GM21528 (cell line): ENCODE data around the gene RAB43.

Experiments
- ATAC-seq: cut with Tn5 transposase; IDR thresholded peaks from one replicate; pipeline ENCODE4 v1.9.1; 2021; ENCODE audit warnings: mild to moderate bottlenecking, moderate library complexity; ENCODE audit not compliant: unreplicated experiment, low FRiP score

Gene RAB43

DNA sequence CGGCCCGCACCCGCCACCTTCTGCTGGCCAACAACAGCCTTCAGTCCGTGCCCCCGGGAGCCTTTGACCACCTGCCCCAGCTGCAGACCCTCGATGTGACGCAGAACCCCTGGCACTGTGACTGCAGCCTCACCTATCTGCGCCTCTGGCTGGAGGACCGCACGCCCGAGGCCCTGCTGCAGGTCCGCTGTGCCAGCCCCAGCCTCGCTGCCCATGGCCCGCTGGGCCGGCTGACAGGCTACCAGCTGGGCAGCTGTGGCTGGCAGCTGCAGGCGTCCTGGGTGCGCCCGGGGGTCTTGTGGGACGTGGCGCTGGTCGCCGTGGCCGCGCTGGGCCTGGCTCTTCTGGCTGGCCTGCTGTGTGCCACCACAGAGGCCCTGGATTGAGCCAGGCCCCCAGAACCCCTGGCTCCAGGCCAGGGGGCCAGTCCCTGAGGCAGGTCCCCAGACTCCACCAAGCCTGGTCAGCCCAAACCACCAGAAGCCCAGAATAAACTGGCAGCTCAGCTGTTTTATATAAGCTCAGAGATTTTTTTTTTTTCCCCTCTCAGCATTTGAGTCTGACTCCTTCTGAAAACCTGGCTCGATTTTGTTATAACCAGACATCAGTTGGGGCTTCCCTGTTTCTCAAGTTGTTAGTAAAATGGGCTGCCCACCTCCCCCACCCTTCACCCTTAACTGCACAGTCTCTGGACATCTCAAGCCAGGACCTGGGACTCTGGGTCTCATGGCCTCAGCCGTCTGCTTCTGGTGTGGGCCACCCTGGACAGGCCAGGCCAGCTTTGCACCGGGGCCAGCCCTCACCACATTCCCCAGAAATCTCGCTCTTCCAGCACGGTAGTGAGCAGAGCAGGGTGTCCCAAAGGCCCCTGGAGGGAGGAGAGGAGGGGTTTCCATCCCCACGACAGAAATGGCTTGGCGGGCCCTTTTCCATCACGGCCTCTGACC lies 59.4 kb downstream of the RAB43 start:
- ATAC-seq, result no peak

DNA sequence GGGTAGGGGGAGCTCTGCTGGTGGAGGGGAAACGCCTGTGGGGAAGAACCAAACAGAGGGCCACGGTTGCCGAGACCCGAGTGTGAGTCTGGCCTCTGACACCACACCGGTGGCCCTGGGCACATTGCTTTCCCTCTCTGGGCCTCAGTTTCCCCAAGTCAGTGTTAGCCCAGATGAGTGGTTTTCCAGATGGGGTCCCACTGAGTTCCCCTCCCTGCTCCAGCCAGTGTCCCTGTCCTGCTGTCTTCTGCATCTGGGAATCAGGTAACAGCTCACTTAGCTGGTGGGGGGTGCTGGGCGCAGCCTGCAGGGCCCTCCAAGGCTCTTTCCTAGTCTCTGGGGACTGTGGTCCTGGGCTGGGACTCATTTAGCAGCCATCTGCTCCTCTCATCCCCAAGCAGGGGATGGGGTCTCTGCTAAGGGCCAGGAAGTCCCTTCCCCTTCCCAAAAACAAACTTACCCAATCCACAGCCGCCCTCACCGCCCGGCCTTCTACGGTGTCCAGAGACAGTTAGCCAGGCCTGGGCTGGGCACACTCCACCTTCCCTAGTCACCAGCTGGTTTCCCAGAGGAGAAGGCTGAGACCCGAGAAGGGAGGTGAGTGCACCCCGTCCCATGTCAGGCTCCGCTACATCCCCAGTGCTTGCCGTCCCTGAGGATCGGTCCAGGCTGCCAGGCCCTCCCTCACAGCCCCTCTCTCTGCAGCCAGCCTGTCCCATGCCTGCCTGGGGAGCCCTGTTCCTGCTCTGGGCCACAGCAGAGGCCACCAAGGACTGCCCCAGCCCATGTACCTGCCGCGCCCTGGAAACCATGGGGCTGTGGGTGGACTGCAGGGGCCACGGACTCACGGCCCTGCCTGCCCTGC lies 60.3 kb downstream of the RAB43 start:
- no peak for ATAC-seq

DNA sequence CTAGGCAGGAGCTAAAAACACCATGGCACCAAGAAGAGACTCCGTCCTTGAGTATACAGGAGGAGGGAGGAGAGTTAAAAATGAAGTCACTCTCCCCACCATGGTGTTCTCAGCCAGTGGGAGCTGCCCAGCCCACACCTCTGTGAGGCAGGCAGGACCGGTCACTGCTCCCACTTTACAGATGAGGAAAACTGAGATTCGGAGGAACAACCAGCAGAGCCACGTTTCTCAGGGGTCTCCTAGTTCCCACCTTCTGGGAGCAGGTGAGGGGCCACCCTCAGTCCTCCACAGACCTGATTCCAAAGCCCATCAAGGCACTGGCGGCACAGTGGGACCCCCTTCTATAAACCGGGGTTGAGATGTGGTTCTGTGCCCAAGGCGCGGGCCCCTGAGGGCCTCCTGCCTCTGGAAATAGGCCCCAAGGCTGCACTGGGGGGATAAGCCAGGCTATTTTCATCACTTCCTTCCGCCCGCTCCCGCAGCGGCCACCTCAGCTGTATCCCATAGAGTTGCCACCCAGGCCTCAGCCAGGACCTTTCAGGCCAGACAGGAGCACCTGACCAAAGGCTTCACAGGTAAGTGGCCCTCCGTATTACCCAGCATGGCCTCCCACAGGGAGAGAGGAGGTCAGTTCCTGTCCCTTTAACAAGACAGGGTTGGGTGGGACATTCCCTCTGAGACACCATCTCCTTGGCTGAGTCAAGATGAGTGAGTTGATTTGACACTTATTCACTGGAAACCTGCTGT lies 61.2 kb downstream of the RAB43 start, which contains the start of gene GP9:
TSS of gene GP9 (plus strand) at position 504 of the 747 bp plus-strand sequence. CDS start 961 bp downstream, outside the sequence.
- ATAC-seq, result no peak

DNA sequence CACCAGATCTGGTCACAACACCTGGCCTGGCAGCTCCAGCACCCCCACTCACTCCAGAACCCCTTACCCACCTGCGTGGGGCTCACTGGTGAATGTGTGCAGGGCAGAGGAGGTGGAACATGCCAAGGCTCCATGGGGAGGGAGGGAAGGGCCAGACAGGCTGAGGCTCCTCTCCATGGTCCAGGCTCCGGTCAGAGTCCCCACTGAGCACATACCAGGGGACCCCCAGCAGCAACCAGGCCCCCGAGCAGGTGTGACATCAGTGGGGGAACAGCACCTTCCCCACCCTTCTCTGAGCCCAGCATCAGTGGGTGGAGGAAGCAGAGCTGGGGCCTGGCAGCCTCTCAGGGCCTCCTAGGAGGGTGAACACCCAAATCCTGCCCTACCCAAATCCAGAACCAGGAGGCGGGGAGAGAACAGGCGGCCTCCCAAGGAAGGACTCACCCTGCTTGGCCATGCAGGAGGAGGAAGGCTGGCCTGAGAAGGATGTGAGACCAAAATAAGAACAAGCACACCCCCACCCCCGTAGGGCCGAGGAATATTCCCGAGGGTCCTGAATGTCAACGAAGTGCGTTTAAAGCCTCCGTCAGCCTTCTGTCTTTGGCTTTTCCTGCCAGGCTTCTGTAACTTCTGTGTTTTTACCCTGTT lies 62.2 kb downstream of the RAB43 start:
- no peak for ATAC-seq

DNA sequence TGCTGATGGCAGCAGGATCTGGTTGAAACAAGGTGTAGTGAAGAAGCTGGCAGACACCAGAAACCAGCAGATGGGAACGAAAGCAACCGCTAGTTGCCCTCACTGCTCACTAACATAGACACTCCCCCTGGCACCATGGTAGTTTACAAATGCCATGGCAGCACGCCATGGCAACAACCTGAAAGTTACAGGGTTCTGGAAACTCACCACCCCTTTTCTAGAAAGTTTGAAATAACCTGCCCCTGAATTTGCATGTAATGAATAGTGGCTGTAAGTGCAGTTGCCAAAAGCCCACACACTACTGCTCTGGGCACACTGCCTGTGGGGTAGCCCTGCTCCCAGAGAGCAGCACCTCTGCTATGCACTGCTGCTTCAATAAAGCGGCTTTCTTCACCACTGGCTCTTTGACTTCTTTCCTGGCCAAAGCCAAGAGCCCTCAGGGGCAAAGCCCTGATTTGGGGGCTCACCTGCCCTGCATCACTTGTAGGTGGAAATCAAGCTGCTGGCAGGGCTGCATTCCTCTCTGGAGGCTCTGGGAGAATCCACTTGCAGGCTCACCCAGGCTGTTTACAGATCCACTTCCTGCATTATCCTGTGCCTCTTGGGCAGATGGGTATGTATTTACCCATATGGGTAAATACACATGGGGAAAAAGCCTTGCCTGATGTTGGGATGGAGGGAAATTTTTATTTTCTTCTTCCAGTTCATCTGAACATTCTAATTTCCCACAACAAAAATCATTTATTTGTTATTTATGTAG lies 63.0 kb downstream of the RAB43 start:
- no peak for ATAC-seq

DNA sequence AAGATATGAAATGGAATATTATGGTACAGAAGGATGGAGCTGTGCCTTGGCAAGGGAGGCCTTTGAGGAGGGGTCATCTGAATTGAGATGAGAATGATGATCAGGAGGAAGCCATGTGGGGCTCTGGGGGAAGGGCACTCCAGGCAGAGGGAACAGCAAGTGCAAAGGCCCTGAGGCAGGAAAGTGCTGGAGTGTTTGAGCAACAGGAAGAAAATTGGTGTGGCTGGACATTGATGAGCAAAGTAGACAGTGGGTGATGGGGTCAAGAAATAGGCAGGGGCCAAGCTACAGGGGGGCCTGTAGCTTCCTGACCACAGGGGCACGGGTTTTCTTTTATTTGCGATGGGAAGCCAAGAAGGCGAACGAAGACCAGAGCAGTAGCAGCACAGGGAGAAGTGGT lies 64.4 kb downstream of the RAB43 start:
- no peak for ATAC-seq

DNA sequence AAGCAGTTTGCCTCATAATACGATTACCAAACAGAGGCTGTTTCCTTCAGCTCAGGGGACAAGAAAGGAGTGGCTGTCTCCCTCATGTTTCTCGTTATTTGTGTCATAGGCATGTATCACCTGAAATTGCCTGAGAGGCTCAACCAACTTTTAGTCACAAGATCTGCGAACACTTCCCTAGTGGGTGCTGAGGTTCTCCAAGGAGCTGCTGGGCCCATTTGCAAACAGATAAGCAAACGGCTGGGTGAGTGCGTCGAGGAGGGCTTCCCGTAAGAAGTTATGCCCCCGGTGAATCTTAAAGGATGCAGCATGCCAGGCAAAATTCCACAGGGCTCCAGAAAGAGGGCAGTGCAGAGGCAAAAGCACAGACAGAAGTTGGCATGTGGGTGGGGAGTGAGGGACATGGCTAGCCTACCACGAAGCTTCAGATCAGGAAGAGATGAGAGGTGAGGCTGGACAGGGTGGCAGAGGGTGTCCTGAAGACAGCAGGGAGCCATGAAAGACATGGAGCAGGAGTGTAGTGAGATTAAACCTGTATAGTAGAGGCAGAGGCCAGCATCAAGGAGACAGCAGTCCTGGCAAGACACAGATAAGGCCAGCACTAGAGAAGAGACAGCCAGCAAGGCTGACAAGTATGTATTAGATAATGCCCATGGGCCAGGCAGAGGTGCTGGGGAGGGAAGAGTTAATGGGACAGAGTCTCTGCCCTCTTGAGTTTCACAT lies 65.0 kb downstream of the RAB43 start:
- ATAC-seq, result no peak

DNA sequence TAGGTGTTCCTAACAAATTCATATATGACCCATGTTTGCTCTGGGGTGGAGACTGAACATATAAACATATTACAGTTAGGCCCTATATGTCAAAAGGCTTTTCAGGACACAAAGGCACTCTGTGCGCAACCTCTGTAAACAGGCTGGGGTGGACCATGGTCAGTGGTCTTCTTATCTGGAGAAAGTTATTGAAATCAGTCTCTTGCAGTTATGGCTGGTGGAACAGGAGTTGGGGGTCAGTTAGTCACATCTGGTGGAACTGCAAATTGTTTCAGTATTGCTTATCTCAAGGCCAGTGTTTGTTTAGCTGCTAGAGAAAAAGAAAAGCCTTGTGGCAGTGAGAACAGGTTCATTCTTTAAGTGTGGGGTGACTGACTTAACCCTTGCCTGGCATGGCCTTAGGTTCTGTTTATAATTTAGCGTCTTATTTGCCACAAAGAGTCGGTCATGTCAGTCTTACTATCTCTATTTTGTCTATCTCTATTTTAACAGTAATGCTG lies 66.9 kb downstream of the RAB43 start:
- ATAC-seq, result no peak

DNA sequence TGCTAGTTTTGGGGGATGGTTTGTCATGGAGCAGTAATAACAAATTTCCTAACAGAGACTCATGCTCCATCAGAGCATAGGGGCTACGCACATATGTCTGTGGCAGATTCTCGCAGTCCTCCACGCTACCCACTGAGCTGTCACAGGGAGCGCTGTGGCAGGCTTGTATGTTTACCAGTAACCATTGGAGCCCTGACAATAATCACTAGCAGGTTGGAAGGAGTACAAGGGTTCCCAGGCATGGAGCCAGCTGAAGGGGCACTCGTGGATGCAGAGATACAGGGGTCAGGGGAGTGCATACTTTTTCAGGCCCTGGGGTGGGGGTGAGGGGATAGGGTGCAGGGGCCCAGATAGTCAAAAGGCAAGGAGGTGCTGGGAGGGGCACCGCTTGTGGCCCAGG lies 68.9 kb downstream of the RAB43 start:
- no peak for ATAC-seq

DNA sequence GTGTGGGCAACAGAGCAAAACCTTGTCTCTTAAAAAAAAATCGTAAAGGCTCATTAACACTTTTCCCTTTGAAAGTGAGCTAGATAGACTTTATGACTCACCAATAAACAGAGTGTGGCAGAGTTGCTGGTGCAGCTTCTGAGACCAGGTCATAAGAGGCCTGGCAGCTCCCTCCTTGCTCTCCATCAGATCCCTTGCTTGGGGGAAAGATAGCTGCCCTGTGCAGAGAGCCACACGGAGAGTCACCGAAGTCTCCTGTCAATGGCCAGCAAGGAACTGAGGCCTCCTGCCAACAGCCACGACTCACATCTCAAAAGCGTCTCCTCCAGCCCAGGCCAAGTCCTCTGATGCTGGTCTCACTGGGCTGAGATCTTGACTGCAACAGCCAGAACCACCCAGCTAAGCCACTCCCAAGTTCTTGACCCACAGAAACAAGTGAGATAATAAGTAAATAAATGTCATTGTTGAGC lies 69.7 kb downstream of the RAB43 start:
- ATAC-seq, result no peak

DNA sequence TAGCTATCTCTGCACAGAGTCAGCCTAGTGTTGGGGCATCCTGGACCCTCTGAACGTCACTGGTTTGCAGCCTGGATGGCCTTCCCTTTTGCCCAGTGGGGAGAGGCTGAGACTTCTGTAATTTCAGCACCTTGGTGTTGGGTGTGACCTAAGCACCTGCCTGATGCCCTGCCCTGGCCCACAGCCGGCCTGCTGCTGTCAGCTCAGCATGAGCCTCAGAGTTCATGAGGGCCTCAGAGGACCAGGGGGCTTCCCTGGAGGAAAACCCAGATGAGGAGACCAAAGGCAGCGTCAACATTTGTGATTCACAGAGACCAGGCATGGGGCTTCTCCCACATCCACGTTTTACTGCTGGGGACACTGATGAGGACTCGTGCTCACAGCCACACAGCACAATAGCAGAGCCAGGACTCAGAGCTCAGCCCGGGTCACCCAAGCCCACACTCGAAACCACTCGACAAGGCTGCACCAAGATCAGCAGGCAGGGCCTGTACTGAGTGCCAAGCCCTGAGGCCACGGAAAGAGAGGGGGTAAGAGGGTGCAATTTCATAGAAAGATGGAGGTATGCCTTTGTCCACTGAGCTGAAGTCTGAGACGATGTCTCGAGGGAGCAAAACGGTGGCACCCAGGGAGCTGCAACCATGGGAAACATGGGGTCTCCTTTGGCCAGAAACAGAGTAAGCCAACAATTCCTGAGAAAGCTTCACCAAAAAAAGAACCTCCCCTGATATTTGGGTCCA lies 70.9 kb downstream of the RAB43 start:
- no peak for ATAC-seq

DNA sequence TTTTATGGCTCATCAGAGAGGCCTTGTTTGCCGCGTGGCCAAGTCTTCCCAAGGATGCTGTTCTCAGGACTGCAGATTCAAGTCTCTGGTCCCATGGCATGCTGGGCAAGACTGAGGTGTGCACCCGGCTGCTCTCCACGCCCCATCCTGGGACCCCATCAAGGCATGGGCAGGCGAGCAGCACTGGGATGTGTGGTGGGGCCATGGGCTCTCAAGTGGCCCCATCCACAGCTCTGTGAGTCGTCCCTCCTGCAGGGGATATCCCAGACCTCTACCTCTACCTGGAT lies 74.1 kb downstream of the RAB43 start:
- ATAC-seq, result no peak

DNA sequence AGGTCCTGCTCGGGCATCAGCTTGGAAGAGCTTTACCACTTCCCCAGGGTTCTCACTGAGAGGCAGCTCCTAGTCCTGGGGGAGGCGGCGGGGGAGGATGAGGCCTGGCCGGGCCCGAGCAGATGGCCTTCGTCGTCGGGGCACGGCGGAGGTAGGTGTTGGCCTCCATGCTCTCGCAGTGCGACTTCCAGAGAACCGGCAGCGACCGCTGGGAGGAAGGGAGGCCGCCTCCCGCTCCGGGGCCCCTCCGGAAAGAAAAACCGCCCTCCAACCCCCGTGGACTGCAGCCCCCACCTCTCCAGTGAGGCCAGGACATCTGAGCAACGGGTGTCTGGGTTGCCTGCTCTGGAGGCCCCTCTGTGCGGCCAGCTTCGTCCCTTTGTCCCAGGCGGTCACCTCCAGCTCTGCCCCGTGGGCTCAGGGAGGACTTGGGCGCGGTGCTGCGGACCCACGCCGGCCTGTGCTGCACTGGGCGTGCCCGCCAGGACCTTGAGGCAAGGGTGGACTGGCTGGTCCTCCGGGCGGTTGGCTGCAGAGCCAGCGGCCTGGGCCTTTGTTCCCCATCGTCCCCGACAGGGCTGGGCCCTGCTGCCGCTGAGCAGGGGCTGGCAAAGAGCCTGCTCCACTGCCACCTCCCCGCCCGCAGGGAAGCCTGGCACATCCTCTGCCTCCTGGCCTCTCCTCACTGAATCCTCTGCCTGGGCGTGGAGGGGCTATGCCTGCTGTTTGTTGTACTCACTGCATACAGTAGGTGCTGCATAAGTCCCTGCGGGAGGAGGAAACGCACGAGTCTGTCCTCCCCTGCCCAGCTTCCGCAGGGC lies 74.7 kb downstream of the RAB43 start:
- ATAC-seq, result no peak

DNA sequence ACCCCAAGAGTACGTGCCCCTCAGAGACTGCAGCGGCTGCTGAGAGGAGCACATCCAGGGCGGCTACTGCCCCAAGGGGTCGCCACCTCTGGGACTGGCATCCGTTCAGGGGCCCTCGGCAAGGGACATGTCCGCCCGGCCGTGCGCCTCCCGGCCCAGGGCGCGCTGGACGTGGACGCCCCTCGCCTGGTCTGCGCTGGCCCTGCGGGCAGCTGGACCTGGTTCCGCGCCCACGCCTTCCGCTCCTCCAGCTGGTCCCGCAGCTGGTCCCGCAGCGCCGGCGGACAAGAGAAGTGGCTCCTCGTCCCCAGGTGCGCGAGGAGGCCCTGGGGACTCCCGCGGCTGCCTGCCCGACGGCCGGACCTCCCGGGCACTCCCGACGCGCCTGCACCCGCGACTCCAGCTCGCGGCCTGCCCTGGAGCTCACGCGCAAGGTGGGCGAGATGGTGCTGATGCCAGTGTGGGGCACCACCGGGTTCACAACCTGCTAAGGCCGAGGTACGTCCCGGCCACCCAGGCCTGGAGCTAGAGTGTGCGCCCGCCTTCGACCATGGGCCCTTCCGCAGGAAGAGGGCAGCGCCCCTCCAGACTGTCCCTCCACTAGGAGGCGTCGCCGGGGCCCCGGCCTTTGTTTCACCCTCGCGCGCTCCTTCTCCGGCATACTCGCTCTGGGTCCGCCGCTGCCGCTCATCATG lies 75.4 kb downstream of the RAB43 start:
- no peak for ATAC-seq

DNA sequence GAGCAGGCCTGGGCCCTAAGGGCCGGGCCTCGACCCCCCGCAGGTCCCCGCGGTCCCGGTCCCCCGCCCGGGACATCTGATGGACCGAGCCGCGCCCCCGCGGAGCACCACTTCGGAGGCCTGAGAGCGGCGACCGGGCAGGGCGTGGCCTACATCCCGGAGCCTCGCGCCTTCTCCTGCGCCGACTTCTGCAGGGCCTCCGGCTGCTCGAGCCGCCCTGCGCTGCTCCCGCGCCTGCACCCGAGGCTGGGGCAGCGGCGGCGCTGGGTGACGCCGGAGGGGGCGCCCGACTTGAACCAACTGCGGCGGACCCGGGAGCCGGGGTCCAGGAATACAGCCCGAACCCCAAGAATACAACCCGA lies 75.9 kb downstream of the RAB43 start:
- ATAC-seq, result no peak

DNA sequence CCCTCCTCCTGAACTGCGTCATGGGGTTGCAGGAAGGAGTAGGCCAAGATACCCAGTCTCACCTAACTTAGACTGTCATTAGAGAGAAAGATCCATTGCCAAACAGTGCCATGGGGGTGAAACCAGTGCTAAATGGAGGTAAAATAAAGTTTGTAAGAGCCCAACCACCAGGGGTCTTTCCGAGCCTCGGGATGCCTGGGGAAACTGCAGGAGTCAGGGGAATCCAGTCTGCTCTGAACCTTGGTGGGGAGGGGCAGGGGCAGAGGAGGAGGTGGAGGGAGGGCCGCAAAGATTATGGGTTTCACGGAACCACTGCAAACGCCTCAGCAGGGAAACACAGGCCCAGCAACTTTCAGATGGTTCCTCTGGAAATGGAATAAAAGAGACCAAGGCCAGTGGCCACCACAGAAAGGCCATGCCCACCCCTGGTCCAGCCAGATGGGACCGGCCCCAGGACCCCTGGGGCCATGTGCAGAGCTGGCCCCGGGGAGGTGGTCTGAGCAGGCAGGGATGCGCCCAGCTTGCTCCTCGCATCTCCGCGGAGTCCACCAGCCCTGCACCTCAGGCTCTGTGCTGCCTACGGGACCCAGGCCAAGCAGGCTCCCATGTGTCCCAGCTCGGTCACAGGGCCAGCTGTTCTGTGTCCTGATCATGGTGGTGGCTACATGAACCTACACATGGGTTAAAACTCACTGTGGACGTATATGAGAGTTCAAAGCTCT lies 80.9 kb downstream of the RAB43 start:
- no peak for ATAC-seq
